Lower leg skin (tissue), 4 donors: ENCODE results near the gene SAMD4B. TPM values are rescaled to one million over a fixed set of nuclear protein-coding genes. Genes with fewer than 3 reads are reported as not detected.

Experiments used
- DNase-seq, 2 donors: peaks; one replicate each; pipeline ENCODE4 v3.0.0-alpha.2; 2019; ENCODE audit warnings: low spot score in 2 of 2
- H3K4me3 ChIP-seq: fragments of 200-600 bp; sonication (generic); 2 replicates; pipeline ENCODE4 v1.5.1; 2017; ENCODE audit warnings: mild to moderate bottlenecking, low read depth; ENCODE audit not compliant: poor library complexity, severe bottlenecking
- POLR2A ChIP-seq, 2 donors: fragments of 450-650 bp; IDR thresholded peaks; one replicate each; pipeline ENCODE4 v1.6.1; 2016 to 2017; ENCODE audit warnings: antibody characterized with exemption in 2 of 2, mild to moderate bottlenecking in 1 of 2, moderate library complexity in 1 of 2
- WGBS, 2 donors: methylation state at CpG; one replicate each; pipeline ENCODE4 v1.1.5; 2018; 5-methylcytosine and 5-hydroxymethylcytosine counted together
- intact Hi-C: fragments of 100-400 bp; cut with DNase I; formaldehyde crosslinking; loops from one replicate; pipeline ENCODE4 v1.15.0; 2023; ENCODE audit warnings: low total_unique reads
- total RNA-seq, 4 donors: library from RNA; depleted of rRNA; stranded (reverse); fragments of >200 nt; gene quantifications; one replicate each; pipeline ENCODE4 v1.1.0, GENCODE V29; 2016
- TF ChIP-seq, protein P1 (sequence below), 3 donors: fragments of 450-650 bp; IDR thresholded peaks; one replicate each; pipeline ENCODE4 v1.5.1; 2016; ENCODE audit warnings: antibody characterized with exemption in 3 of 3, mild to moderate bottlenecking in 3 of 3, moderate library complexity in 2 of 3

The SAMD4B gene
- total RNA-seq, 4 donors from 2014 or later: 102 to 132 (median 118) TPM

- TF ChIP-seq, protein P1, sequence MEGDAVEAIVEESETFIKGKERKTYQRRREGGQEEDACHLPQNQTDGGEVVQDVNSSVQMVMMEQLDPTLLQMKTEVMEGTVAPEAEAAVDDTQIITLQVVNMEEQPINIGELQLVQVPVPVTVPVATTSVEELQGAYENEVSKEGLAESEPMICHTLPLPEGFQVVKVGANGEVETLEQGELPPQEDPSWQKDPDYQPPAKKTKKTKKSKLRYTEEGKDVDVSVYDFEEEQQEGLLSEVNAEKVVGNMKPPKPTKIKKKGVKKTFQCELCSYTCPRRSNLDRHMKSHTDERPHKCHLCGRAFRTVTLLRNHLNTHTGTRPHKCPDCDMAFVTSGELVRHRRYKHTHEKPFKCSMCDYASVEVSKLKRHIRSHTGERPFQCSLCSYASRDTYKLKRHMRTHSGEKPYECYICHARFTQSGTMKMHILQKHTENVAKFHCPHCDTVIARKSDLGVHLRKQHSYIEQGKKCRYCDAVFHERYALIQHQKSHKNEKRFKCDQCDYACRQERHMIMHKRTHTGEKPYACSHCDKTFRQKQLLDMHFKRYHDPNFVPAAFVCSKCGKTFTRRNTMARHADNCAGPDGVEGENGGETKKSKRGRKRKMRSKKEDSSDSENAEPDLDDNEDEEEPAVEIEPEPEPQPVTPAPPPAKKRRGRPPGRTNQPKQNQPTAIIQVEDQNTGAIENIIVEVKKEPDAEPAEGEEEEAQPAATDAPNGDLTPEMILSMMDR (IDR thresholded peaks at IDR 0.05): no peak
- no peak for TF ChIP-seq POLR2A (IDR thresholded peaks at IDR 0.05)
- DNase-seq: peak in 1 of 2 donors; percentile 82
- intact Hi-C loops: no loop called here
- whole genome bisulfite sequencing, 2 donors: 60 to 72% methylated on average over 15 to 16 of the region's 17 CpGs
- no peak overlapping the region for H3K4me3 ChIP-seq
These were observed 44.1 kb upstream of the SAMD4B start for GRCh38 chr19:39297931-39298634.

DNA sequence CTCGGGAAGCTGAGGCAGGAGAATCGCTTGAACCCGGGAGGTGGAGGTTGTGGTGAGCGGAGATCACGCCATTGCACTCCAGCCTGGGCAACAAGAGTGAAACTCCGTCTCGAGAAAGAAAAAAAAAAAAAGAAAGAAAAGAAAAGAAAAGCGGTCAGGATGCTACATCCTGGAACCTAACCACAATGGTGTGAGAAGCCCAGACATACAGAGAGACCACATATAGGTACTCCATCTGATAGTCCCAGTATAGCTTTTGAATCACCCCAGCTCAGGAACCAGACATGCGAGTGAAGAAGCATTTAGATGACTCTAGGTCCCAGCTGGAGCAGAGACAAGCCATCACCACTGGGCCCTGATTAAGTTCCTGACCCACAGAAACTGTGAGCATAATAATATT lies 42.8 kb upstream of the SAMD4B start:
- no peak for DNase-seq
- TF ChIP-seq, protein P1 (IDR thresholded peaks at IDR 0.05): no peak
- no peak for TF ChIP-seq POLR2A (IDR thresholded peaks at IDR 0.05)
- H3K4me3 ChIP-seq: no peak overlapping the region
- 87 to 90% methylated on average over 9 of the region's 9 CpGs for WGBS, 2 donors
- intact Hi-C loops: no loop called here

GRCh38 chr19:39299832-39300231 lies 42.4 kb upstream of the SAMD4B start:
- no peak for DNase-seq
- intact Hi-C loops: no loop called here
- TF ChIP-seq POLR2A (IDR thresholded peaks at IDR 0.05): no peak
- no peak overlapping the region for H3K4me3 ChIP-seq
- WGBS, 2 donors: 92 to 93% methylated on average over 10 of the region's 10 CpGs

GRCh38 chr19:39301021-39301420 lies 41.2 kb upstream of the SAMD4B start:
- H3K4me3 ChIP-seq: no peak overlapping the region
- TF ChIP-seq POLR2A (IDR thresholded peaks at IDR 0.05): no peak
- TF ChIP-seq, protein P1 (IDR thresholded peaks at IDR 0.05): no peak
- peak in 1 of 2 donors; percentile 50 for DNase-seq
- intact Hi-C loops: no loop called here
- WGBS, 2 donors: 77 to 90% methylated on average over 4 of the region's 4 CpGs

GRCh38 chr19:39301562-39301961 lies 40.7 kb upstream of the SAMD4B start:
- WGBS, 2 donors: 76 to 82% methylated on average over 3 of the region's 3 CpGs
- no peak overlapping the region for H3K4me3 ChIP-seq
- intact Hi-C loops: no loop called here
- no peak for TF ChIP-seq POLR2A (IDR thresholded peaks at IDR 0.05)
- TF ChIP-seq, protein P1 (IDR thresholded peaks at IDR 0.05): no peak
- DNase-seq: no peak

GRCh38 chr19:39303373-39304184 lies 38.6 kb upstream of the SAMD4B start:
- 62 to 72% methylated on average over 10 of the region's 10 CpGs for WGBS, 2 donors
- DNase-seq: peak in 1 of 2 donors; percentile 68
- no peak for TF ChIP-seq POLR2A (IDR thresholded peaks at IDR 0.05)
- TF ChIP-seq, protein P1 (IDR thresholded peaks at IDR 0.05): no peak
- intact Hi-C loops: no loop called here
- H3K4me3 ChIP-seq: no peak overlapping the region
